CD4-positive, alpha-beta T cell treated with Interleukin-10 for 1 hour (primary cell): ENCODE data around the gene FANCC.

Experiments used
- DNase-seq: peaks from one replicate; pipeline ENCODE4 v3.0.0-alpha.2; 2020

The FANCC gene

GRCh38 chr9:95182854-95183563 is 134.5 kb downstream of the FANCC start:
- no peak for DNase-seq

- no peak for DNase-seq
Observed at GRCh38 chr9:95181835-95182234, 135.7 kb downstream of the FANCC start.

GRCh38 chr9:95181226-95181818 is 136.2 kb downstream of the FANCC start:
- DNase-seq = peak; percentile 19

- no peak for DNase-seq
Observed at GRCh38 chr9:95177617-95178016, 139.9 kb downstream of the FANCC start.

GRCh38 chr9:95176755-95177319 is 140.7 kb downstream of the FANCC start:
- no peak for DNase-seq

- DNase-seq = no peak
Observed at GRCh38 chr9:95175523-95175922, 142.0 kb downstream of the FANCC start.

GRCh38 chr9:95174038-95174437 is 143.5 kb downstream of the FANCC start:
- DNase-seq = no peak

- no peak for DNase-seq
Observed at GRCh38 chr9:95171596-95171995, 145.9 kb downstream of the FANCC start.

- no peak for DNase-seq
Observed at GRCh38 chr9:95171001-95171400, 146.5 kb downstream of the FANCC start.

- DNase-seq = peak; percentile 68
Observed at GRCh38 chr9:95167998-95168397, 149.5 kb downstream of the FANCC start.

GRCh38 chr9:95165004-95165403 is 152.5 kb downstream of the FANCC start:
- no peak for DNase-seq

- no peak for DNase-seq
Observed at GRCh38 chr9:95157481-95158151, 159.9 kb downstream of the FANCC start.

- no peak for DNase-seq
Observed at GRCh38 chr9:95156074-95156473, 161.4 kb downstream of the FANCC start.

GRCh38 chr9:95155220-95155619 is 162.3 kb downstream of the FANCC start:
- DNase-seq = no peak

GRCh38 chr9:95150903-95151302 is 166.6 kb downstream of the FANCC start:
- DNase-seq = no peak

GRCh38 chr9:95148208-95148520 is 169.3 kb downstream of the FANCC start:
- no peak for DNase-seq

- DNase-seq = no peak
Observed at GRCh38 chr9:95147452-95148207, 169.9 kb downstream of the FANCC start.

GRCh38 chr9:95143591-95144561 is 173.6 kb downstream of the FANCC start:
- DNase-seq = no peak

GRCh38 chr9:95142728-95143127 is 174.8 kb downstream of the FANCC start:
- DNase-seq = no peak

- DNase-seq = no peak
Observed at GRCh38 chr9:95142315-95142714, 175.2 kb downstream of the FANCC start.

- no peak for DNase-seq
Observed at GRCh38 chr9:95140821-95141220, 176.7 kb downstream of the FANCC start.

GRCh38 chr9:95139126-95139525 is 178.4 kb downstream of the FANCC start:
- no peak for DNase-seq
